OCI-LY1 (cell line): ENCODE measurements around the gene GDF10.

Experiments
- CTCF ChIP-seq: fragments of 200-600 bp; sonication (generic), shearing (Covaris generic); IDR thresholded peaks from 2 replicates; pipeline ENCODE4 v1.5.1; 2017; ENCODE audit warnings: mild to moderate bottlenecking, antibody characterized with exemption, low read length, moderate library complexity, mixed read lengths
- EZH2 ChIP-seq: fragments of 200-600 bp; sonication (generic), shearing (Covaris generic); IDR thresholded peaks from 2 replicates; pipeline ENCODE4 v1.8.0; 2017; ENCODE audit warnings: borderline replicate concordance, mixed run types, mild to moderate bottlenecking, antibody characterized with exemption, low read length, moderate library complexity, mixed read lengths

GRCh38 chr10:47314416-47314970 is 14.5 kb downstream of the GDF10 start:
- TF ChIP-seq CTCF, result no peak
- no peak for TF ChIP-seq EZH2
